Stimulated activated CD8-positive, alpha-beta memory T cell treated with anti-CD3 and anti-CD28 coated beads, Interleukin-12 subunit alpha, Interleukin-12 subunit beta, amount 100 ng/mL, for 1 hour (primary cell): ENCODE results near the gene KLHL34.

Source experiments
- DNase-seq: peaks from one replicate; pipeline ENCODE4 v3.0.0-alpha.2; 2020; ENCODE audit warnings: low read depth

KLHL34 gene

GRCh38 chrX:21655901-21656586 lies 2.1 kb downstream of the KLHL34 start:
- DNase-seq = no peak

- no peak for DNase-seq
These were observed 12.2 kb downstream of the KLHL34 start for GRCh38 chrX:21645886-21646285.

GRCh38 chrX:21645431-21645830 lies 12.7 kb downstream of the KLHL34 start:
- no peak for DNase-seq

GRCh38 chrX:21639775-21640174 lies 18.4 kb downstream of the KLHL34 start:
- DNase-seq = no peak

- no peak for DNase-seq
These were observed 19.8 kb downstream of the KLHL34 start for GRCh38 chrX:21638311-21638710.

- DNase-seq = no peak
These were observed 26.1 kb downstream of the KLHL34 start for GRCh38 chrX:21632027-21632426.

- no peak for DNase-seq
These were observed 34.2 kb downstream of the KLHL34 start for GRCh38 chrX:21623778-21624501.

GRCh38 chrX:21620234-21620633 lies 37.9 kb downstream of the KLHL34 start:
- DNase-seq = no peak

- no peak for DNase-seq
These were observed 41.7 kb downstream of the KLHL34 start for GRCh38 chrX:21616386-21616785.

- DNase-seq = no peak
These were observed 46.0 kb downstream of the KLHL34 start for GRCh38 chrX:21612154-21612553.

GRCh38 chrX:21610168-21610567 lies 48.0 kb downstream of the KLHL34 start:
- no peak for DNase-seq

GRCh38 chrX:21606002-21606401 lies 52.1 kb downstream of the KLHL34 start:
- no peak for DNase-seq
